IMR-90 (cell line): Measurements from ENCODE around the gene SEMA4A. TPM values are rescaled to one million over a fixed set of nuclear protein-coding genes. Genes with fewer than 3 reads are reported as not detected.

Experiments used
- ATAC-seq: fragments of 200-7000 bp; cut with Tn5 transposase; 2 replicates; pipeline ENCODE4 v1.9.1; 2020; ENCODE audit warnings: low read depth, mild to moderate bottlenecking, moderate library complexity
- BruUV-seq: library from RNA; stranded (reverse); fragments of 400-500 nt; replicated peaks from 2 replicates; lab custom pipeline; 2021; lab: Mats Ljungman, UMichigan
- CTCF ChIA-PET: fragments of 300-600 bp; formaldehyde crosslinking; extraction: SDS; loops from one replicate; lab custom pipeline; 2021; ENCODE audit warnings: antibody characterized with exemption; lab: Yijun Ruan, JAX
- POLR2A ChIA-PET: fragments of 300-600 bp; sonication (Branson Sonifier 250); formaldehyde crosslinking; loops from one replicate; lab custom pipeline; 2022; ENCODE audit warnings: antibody characterized with exemption; ENCODE audit not compliant: unreplicated experiment; lab: Charles Lee
- DNase-seq: peaks from one replicate; pipeline ENCODE4 v3.0.0; 2013
- H2AFZ ChIP-seq: replicated peaks from 2 replicates; pipeline ENCODE3; 2013; ENCODE audit warnings: low read length, mild to moderate bottlenecking; ENCODE audit not compliant: poor library complexity
- H2AK5ac ChIP-seq: 2 replicates; pipeline ENCODE4 v1.6.1; 2013; ENCODE audit warnings: low read depth, low read length, inconsistent platforms
- H2AK9ac ChIP-seq: replicated peaks from 2 replicates; pipeline ENCODE3; 2013; ENCODE audit warnings: mild to moderate bottlenecking, low read depth, low read length, moderate library complexity; ENCODE audit not compliant: poor library complexity
- H2BK120ac ChIP-seq: 2 replicates; pipeline ENCODE4 v1.6.1; 2013; ENCODE audit warnings: low read depth, low read length, inconsistent platforms
- H2BK15ac ChIP-seq: 3 replicates; pipeline ENCODE4 v1.6.1; 2013; ENCODE audit warnings: low read depth, low read length, inconsistent platforms
- H2BK20ac ChIP-seq: 2 replicates; pipeline ENCODE4 v1.6.1; 2013; ENCODE audit warnings: low read depth, mild to moderate bottlenecking, inconsistent platforms, low read length, moderate library complexity
- H2BK5ac ChIP-seq: 2 replicates; pipeline ENCODE4 v1.6.1; 2013; ENCODE audit warnings: mild to moderate bottlenecking, low read depth, low read length, inconsistent platforms; ENCODE audit not compliant: poor library complexity, severe bottlenecking
- H3K14ac ChIP-seq: replicated peaks from 2 replicates; pipeline ENCODE4 v1.6.1; 2013; ENCODE audit warnings: low read depth, low read length, inconsistent platforms
- H3K18ac ChIP-seq: 2 replicates; pipeline ENCODE4 v1.6.1; 2013; ENCODE audit warnings: low read depth, low read length, control low read depth
- H3K23ac ChIP-seq: 2 replicates; pipeline ENCODE4 v1.6.1; 2013; ENCODE audit warnings: low read depth, low read length, inconsistent platforms
- H3K27ac ChIP-seq: 2 replicates; pipeline ENCODE4 v1.5.1; 2013; ENCODE audit warnings: mild to moderate bottlenecking, control low read depth, low read length; ENCODE audit not compliant: insufficient read depth
- H3K27me3 ChIP-seq: 2 replicates; pipeline ENCODE4 v1.6.1; 2013; ENCODE audit warnings: low read length; ENCODE audit not compliant: control insufficient read depth, insufficient read depth
- H3K36me3 ChIP-seq: 2 replicates; pipeline ENCODE4 v1.6.1; 2013; ENCODE audit warnings: low read length, mixed read lengths; ENCODE audit not compliant: control insufficient read depth, insufficient read depth
- H3K4ac ChIP-seq: 2 replicates; pipeline ENCODE4 v1.6.1; 2013; ENCODE audit warnings: low read depth, low read length, inconsistent platforms
- H3K4me1 ChIP-seq: 2 replicates; pipeline ENCODE4 v1.6.1; 2013; ENCODE audit warnings: low read length, mixed read lengths; ENCODE audit not compliant: control insufficient read depth, insufficient read depth
- H3K4me2 ChIP-seq: 2 replicates; pipeline ENCODE4 v1.6.1; 2013; ENCODE audit warnings: low read depth, mild to moderate bottlenecking, control low read depth, low read length, moderate library complexity
- H3K4me3 ChIP-seq: 2 replicates; pipeline ENCODE4 v1.5.1; 2013; ENCODE audit warnings: low read depth, mild to moderate bottlenecking, control low read depth, low read length, moderate library complexity; ENCODE audit not compliant: insufficient read depth
- H3K56ac ChIP-seq: 2 replicates; pipeline ENCODE4 v1.6.1; 2013; ENCODE audit warnings: low read length, inconsistent platforms; ENCODE audit not compliant: insufficient read depth; ENCODE audit errors: extremely low read depth
- H3K79me1 ChIP-seq, 2 experiments: 2 replicates each; pipeline ENCODE4 v1.6.1; 2013; ENCODE audit warnings: low read length in 2 of 2, inconsistent platforms in 1 of 2, low read depth in 1 of 2
- H3K9ac ChIP-seq: 2 replicates; pipeline ENCODE4 v1.6.1; 2013; ENCODE audit warnings: low read depth, low read length, control low read depth
- H3K9me1 ChIP-seq: 2 replicates; pipeline ENCODE4 v1.6.1; 2013; ENCODE audit warnings: low read length, inconsistent platforms; ENCODE audit not compliant: insufficient read depth
- H3K9me3 ChIP-seq: 2 replicates; pipeline ENCODE4 v1.6.1; 2013; ENCODE audit warnings: low read length; ENCODE audit not compliant: control insufficient read depth, insufficient read depth
- H4K20me1 ChIP-seq: 2 replicates; pipeline ENCODE4 v1.6.1; 2013; ENCODE audit warnings: low read length, inconsistent platforms; ENCODE audit not compliant: insufficient read depth
- H4K5ac ChIP-seq: 2 replicates; pipeline ENCODE4 v1.6.1; 2013; ENCODE audit warnings: mild to moderate bottlenecking, low read depth, low read length, control low read depth
- H4K8ac ChIP-seq, 2 experiments: 2 replicates each; pipeline ENCODE4 v1.6.1; 2013; ENCODE audit warnings: low read depth in 2 of 2, low read length in 2 of 2, control low read depth in 1 of 2, inconsistent platforms in 1 of 2
- H4K91ac ChIP-seq: 2 replicates; pipeline ENCODE4 v1.6.1; 2013; ENCODE audit warnings: low read depth, low read length, inconsistent platforms; ENCODE audit not compliant: insufficient read depth
- CTCF ChIP-seq: conservative IDR thresholded peaks from 2 replicates; pipeline ENCODE4 v1.5.1; 2012; ENCODE audit warnings: mild to moderate bottlenecking, low read depth, low read length, improper control_type of control experiment
- ELK1 ChIP-seq: fragments of 150-350 bp; IDR thresholded peaks from 2 replicates; pipeline ENCODE4 v1.6.1; 2016; ENCODE audit warnings: low read depth, mild to moderate bottlenecking, low read length, moderate library complexity, borderline replicate concordance
- MAFK ChIP-seq: IDR thresholded peaks from 2 replicates; pipeline ENCODE4 v1.6.1; 2012; ENCODE audit warnings: low read depth, low read length, improper control_type of control experiment
- MAZ ChIP-seq: IDR thresholded peaks from 2 replicates; pipeline ENCODE4 v1.6.1; 2012; ENCODE audit warnings: low read depth, mild to moderate bottlenecking, low read length, improper control_type of control experiment, moderate library complexity, borderline replicate concordance
- MXI1 ChIP-seq: IDR thresholded peaks from 2 replicates; pipeline ENCODE4 v1.6.1; 2012; ENCODE audit warnings: low read depth, mild to moderate bottlenecking, low read length, moderate library complexity, borderline replicate concordance
- NFE2L2 ChIP-seq: fragments of 150-350 bp; IDR thresholded peaks from 2 replicates; pipeline ENCODE4 v1.6.1; 2016; ENCODE audit warnings: low read depth, mild to moderate bottlenecking, low read length
- RAD21 ChIP-seq: IDR thresholded peaks from 2 replicates; pipeline ENCODE4 v1.6.1; 2012; ENCODE audit warnings: low read length, improper control_type of control experiment
- RFX5 ChIP-seq: IDR thresholded peaks from 2 replicates; pipeline ENCODE4 v1.8.0; 2012; ENCODE audit warnings: low read depth, mild to moderate bottlenecking, low read length, moderate library complexity
- USF2 ChIP-seq: fragments of 150-350 bp; IDR thresholded peaks from 2 replicates; pipeline ENCODE4 v1.6.1; 2017; ENCODE audit warnings: mild to moderate bottlenecking, antibody characterized with exemption, low read length, low read depth
- WGBS, 2 experiments: methylation state at CpG; one replicate each; pipeline versions ENCODE4 v1.1.5 to v1.1.7; 2013; ENCODE audit warnings: missing lambda C conversion rate in 2 of 2; ENCODE audit not compliant: insufficient read length in 1 of 2; ENCODE audit errors: extremely low coverage in 2 of 2; 5-methylcytosine and 5-hydroxymethylcytosine counted together
- dilution Hi-C: fragments of 300-500 bp; cut with HindIII; formaldehyde crosslinking; loops from one replicate; pipeline ENCODE4 v1.14.3; 2018; ENCODE audit warnings: low sequenced_read_pairs; ENCODE audit not compliant: unreplicated experiment
- in situ Hi-C: fragments of 300-500 bp; cut with MboI; formaldehyde crosslinking; loops from 3 replicates; pipeline ENCODE4 v1.14.3; 2019; ENCODE audit warnings: low sequenced_read_pairs, inconsistent platforms, mixed read lengths
- intact Hi-C: fragments of 100-400 bp; cut with micrococcal nuclease; formaldehyde crosslinking; loops from 2 replicates; pipeline ENCODE4 v1.10.0; 2022
- polyA plus RNA-seq, 3 experiments: library from polyadenylated mRNA; depleted of rRNA; stranded (reverse); fragments of >200 nt; gene quantifications; 2 replicates each; pipeline ENCODE4 v1.2.3, GENCODE V29; 2012; ENCODE audit warnings: low replicate concordance in 1 of 3
- total RNA-seq: library from RNA; depleted of rRNA; stranded (reverse); fragments of >200 nt; gene quantifications from 2 replicates; pipeline ENCODE4 v1.2.3, GENCODE V29; 2012

SEMA4A gene
- total and polyA plus RNA-seq, 2 of the 4 experiments (the other 2 are of a cell fraction): 0.18 to 0.86 TPM

- DNase-seq: no peak
- Histone ChIP-seq H2BK15ac (peak overlapping the region; percentile 73; the same call in 1 of the 3 replicates), H2AK5ac (peak overlapping the region; percentile 29; the same call in 1 of the 2 replicates), H3K9ac (peak overlapping the region; percentile 64; the same call in 1 of the 2 replicates), H3K36me3 (no peaks in the 10 kb centered on the region), H3K4me3 (no peak overlapping the region), H3K18ac (no peak overlapping the region), H2BK120ac (no peak overlapping the region), H2BK5ac (no peak overlapping the region), H2AFZ (peak overlapping the region; percentile 98), H4K5ac (peak overlapping the region; percentile 69; the same call in 1 of the 2 replicates), H3K79me1 (no peaks in the 10 kb centered on the region), H3K4me2 (peak overlapping the region; percentile 83), H3K56ac (no peak overlapping the region), H3K14ac (peak overlapping the region; percentile 70), H2BK20ac (no peak overlapping the region), H3K23ac (peak overlapping the region; percentile 46), H3K4me1 (peaks cover 8% of the 10 kb centered on the region), H2AK9ac (peak overlapping the region; percentile 53), H4K91ac (peak overlapping the region; percentile 62; the same call in 1 of the 2 replicates), H3K9me1 (peaks cover 13% of the 10 kb centered on the region), H4K8ac (peak overlapping the region; percentile 59 to 83; a peak in 3 of 4 replicates), H3K27ac (no peak overlapping the region), H3K9me3 (no peaks in the 10 kb centered on the region), H3K27me3 (peaks cover 2% of the 10 kb centered on the region; the same call in 1 of the 2 replicates), H4K20me1 (no peaks in the 10 kb centered on the region), H3K4ac (peak overlapping the region; percentile 47)
- in situ Hi-C loops (loop anchor here (5.0 kb wide), 1 partner anchor 52 kb away; the partner anchor contains the start of gene PMF1), intact Hi-C loops (no loop called here), dilution Hi-C loops (no loop called here)
- WGBS, 2 experiments: 75% methylated on average over 6 of the region's 13 CpGs; no CpG with 5 or more reads in 1 of the 2 experiments
- ChIA-PET POLR2A (no interaction called here), CTCF (no interaction called here)
- ATAC-seq: no peak
- BruUV-seq: no TSS peak
- TF ChIP-seq ELK1: no peak
- TF ChIP-seq RFX5: no peak
- TF ChIP-seq MAFK: no peak
- TF ChIP-seq USF2: no peak
- no peak for TF ChIP-seq NFE2L2
- TF ChIP-seq MXI1: no peak
- no peak for TF ChIP-seq RAD21
- no peak for TF ChIP-seq MAZ
- no peak for TF ChIP-seq CTCF
Observed at GRCh38 chr1:156160000-156160742, 6.8 kb downstream of the SEMA4A start.
